GM18867 (cell line): ENCODE results near the gene WWP2.
"Not testable (repeated sequence)": the region's sequence is repeated elsewhere in the genome, so short reads cannot be mapped to it uniquely, and the experiment has no call there.

ENCODE experiments used
- ATAC-seq: cut with Tn5 transposase; IDR thresholded peaks from one replicate; pipeline ENCODE4 v1.9.1; 2021; ENCODE audit warnings: mild to moderate bottlenecking, moderate library complexity; ENCODE audit not compliant: unreplicated experiment

Gene WWP2

GRCh38 chr16:69745232-69745612, 16.9 kb upstream of the WWP2 start:
- no peak for ATAC-seq

GRCh38 chr16:69745959-69746358, 16.2 kb upstream of the WWP2 start:
- no peak for ATAC-seq

GRCh38 chr16:69747115-69747514, 15.0 kb upstream of the WWP2 start:
- no peak for ATAC-seq

- no peak for ATAC-seq
These were observed 13.3 kb upstream of the WWP2 start for GRCh38 chr16:69748694-69749345.

- no peak for ATAC-seq
These were observed 8.0 kb upstream of the WWP2 start for GRCh38 chr16:69754143-69754468.

- ATAC-seq: peak; percentile 91
These were observed 7.4 kb upstream of the WWP2 start, which contains the start of gene NOB1 for GRCh38 chr16:69754469-69755310. NOB1 (minus strand) TSS chr16:69754926; CDS start chr16:69754910, 16 bp downstream.

- no peak for ATAC-seq
These were observed 5.4 kb upstream of the WWP2 start for GRCh38 chr16:69756705-69757104.

- not testable (repeated sequence) for ATAC-seq
These were observed 4.8 kb upstream of the WWP2 start for GRCh38 chr16:69757375-69757774.

- no peak for ATAC-seq
These were observed 874 bp downstream of the WWP2 start for GRCh38 chr16:69762814-69763598.

GRCh38 chr16:69763599-69763942, 1.4 kb downstream of the WWP2 start:
- no peak for ATAC-seq

GRCh38 chr16:69767459-69768229, 5.5 kb downstream of the WWP2 start:
- ATAC-seq: no peak

GRCh38 chr16:69768666-69769065, 6.5 kb downstream of the WWP2 start:
- no peak for ATAC-seq

- ATAC-seq: no peak
These were observed 7.3 kb downstream of the WWP2 start for GRCh38 chr16:69769404-69769803.

- ATAC-seq: no peak
These were observed 9.5 kb downstream of the WWP2 start for GRCh38 chr16:69771651-69771967.

GRCh38 chr16:69773260-69773947, 11.3 kb downstream of the WWP2 start:
- ATAC-seq: peak; percentile 63

GRCh38 chr16:69775563-69775962, 13.4 kb downstream of the WWP2 start:
- ATAC-seq: no peak

GRCh38 chr16:69779724-69780123, 17.6 kb downstream of the WWP2 start:
- no peak for ATAC-seq

- ATAC-seq: no peak
These were observed 19.0 kb downstream of the WWP2 start for GRCh38 chr16:69781118-69781517.

- no peak for ATAC-seq
These were observed 22.5 kb downstream of the WWP2 start for GRCh38 chr16:69784586-69784985.

GRCh38 chr16:69787883-69788282, 25.8 kb downstream of the WWP2 start:
- no peak for ATAC-seq
